ENCODE results near the gene TMTC2.
"Not testable (repeated sequence)": the region's sequence is repeated elsewhere in the genome, so short reads cannot be mapped to it uniquely, and the experiment has no call there.

Gene TMTC2

DNA sequence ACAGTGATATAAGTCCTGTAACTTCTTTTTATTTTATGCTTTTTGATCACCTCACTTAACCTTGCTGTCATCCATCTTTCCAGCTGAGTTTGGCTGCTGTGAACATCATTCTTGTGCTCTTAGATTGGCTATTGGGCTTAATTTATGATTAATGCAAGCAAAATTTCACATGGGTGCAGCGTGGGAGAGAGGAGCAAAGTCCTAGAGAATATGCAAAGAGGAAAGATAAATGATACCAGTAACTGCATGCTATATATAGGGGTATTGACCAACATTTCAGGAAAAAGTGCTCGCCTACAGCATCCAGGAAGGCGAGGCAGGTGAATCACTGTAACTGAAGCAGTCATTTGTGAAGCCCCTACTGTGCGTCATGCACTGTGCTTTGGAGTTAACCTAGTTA is 153.1 kb downstream of the TMTC2 start:
- no peak for DNase-seq (ENCODE audit: low read depth in 2 of 2)

GRCh38 chr12:82841487-82841904 is 154.8 kb downstream of the TMTC2 start:
- DNase-seq (ENCODE audit: low read depth in 2 of 2) = no peak

GRCh38 chr12:82842480-82842879 is 155.8 kb downstream of the TMTC2 start:
- DNase-seq (ENCODE audit: low read depth in 2 of 2) = no peak

- DNase-seq (ENCODE audit: low read depth in 2 of 2) = not testable (repeated sequence)
These were observed 158.4 kb downstream of the TMTC2 start for GRCh38 chr12:82845076-82845475.

GRCh38 chr12:82848845-82849244 is 162.1 kb downstream of the TMTC2 start:
- no peak for DNase-seq (ENCODE audit: low read depth in 2 of 2)

DNA sequence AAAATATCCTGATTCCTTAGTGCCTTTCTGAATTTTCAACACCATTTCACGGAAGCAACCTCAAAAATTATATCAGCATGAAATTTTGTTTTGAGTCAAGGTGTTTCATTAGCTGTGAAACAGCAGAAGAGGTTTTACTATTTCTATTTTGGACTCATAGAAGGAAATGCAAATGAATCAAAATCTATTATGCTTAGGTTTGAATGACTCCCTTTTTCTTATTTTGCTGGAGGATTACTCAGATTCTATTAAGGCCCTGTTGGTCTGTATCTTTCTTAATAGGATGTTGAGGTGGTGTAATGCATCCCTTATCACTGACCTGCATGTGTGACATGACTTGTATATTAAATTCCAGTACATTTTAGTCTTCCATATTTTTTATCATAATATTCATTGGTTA is 165.8 kb downstream of the TMTC2 start:
- no peak for DNase-seq (ENCODE audit: low read depth in 2 of 2)

- no peak for DNase-seq (ENCODE audit: low read depth in 2 of 2)
These were observed 169.2 kb downstream of the TMTC2 start for GRCh38 chr12:82855872-82856271.

DNA sequence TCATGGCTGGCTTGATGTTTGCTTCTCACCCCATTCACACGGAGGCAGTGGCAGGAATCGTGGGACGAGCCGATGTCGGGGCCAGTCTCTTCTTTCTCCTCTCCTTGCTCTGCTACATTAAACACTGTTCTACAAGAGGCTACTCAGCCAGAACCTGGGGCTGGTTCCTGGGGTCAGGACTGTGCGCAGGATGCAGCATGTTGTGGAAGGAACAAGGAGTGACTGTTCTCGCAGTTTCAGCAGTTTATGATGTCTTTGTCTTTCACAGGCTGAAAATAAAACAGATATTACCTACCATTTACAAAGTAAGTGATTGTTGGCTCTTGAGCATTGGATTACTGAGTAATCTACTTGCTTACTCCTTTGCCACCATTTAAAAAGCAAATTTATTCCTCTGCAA is 170.6 kb downstream of the TMTC2 start:
- DNase-seq (ENCODE audit: low read depth in 2 of 2) = no peak

GRCh38 chr12:82857911-82858533 is 171.3 kb downstream of the TMTC2 start:
- no peak for DNase-seq (ENCODE audit: low read depth in 2 of 2)

DNA sequence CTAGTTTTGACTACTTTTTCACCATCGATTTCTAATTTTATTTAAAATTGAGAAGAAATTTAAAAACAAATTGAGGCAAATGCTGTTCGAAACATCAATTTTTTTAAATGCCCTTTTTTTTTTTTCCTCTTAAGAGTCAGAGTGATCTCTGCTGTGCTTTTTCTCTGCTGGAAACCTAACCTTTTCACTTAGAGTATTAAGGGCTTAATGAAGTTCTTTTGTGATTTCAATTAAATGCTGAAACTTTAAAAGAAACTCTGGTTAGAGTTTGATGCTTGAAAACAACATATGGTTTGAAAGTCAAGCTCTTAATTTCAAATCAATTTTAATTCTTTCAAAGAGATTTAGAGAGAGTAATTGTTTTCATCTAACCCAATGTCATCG is 171.8 kb downstream of the TMTC2 start:
- no peak for DNase-seq (ENCODE audit: low read depth in 2 of 2)

DNA sequence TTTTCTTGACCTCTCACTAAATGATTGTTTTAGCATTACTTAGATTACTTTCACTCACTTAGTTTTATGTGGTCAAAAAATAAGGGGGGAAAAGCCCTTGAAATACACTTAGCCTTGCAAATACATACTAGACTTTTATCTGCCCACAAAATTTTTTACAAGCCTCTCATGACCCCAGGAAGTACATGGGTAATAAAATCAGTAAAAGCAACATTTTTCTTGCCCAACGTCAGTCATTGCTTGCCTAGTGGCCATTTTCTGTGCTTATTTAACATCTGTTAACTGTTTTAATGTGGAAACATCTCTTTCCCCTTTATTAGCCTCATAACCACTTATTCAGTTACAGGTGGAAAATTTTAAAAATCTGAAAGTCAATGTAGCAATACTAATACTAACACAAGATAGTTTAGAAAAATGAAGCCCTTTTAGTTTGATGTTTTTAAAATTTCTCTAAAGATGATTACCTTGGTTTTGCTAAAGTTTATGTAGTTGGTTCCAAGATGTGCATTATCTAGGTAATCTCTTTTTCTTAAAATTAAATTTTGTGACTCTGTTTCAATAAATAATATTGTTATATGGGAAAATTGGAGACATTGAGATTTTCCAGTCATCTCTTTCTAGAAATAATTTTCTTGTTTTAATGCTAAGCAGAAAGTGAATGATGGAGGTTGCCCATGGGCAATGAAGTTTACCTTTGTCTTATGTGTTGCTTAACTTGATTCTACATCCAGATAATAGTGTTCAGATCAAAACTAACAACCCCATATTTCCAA is 175.5 kb downstream of the TMTC2 start:
- DNase-seq (ENCODE audit: low read depth in 2 of 2) = no peak

GRCh38 chr12:82862876-82863649 is 176.4 kb downstream of the TMTC2 start:
- no peak for DNase-seq (ENCODE audit: low read depth in 2 of 2)

DNA sequence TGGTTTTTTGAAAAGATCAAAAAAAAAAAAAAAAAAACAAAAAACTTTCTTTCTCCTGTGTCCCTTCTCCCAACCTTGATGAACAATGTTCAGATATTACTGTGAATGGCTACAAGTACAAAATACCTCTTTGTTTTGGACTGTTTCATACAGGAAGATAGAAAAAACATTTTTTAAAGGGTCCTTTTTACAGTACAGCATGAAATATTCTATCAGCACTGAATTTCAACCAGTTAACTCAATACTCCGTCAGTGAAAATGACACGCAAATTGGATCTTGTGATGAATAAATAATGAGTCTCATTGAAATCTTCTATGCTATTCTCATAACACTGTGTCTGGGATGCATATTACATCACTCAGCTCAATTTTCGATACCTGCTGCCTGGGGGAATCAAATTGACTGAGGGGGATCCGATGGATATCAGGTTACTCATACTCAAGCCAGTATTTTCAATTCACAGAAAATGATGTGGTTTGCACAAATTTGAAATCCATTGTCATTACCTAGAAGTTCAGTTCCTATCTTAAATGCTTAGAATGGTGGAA is 179.6 kb downstream of the TMTC2 start:
- no peak for DNase-seq (ENCODE audit: low read depth in 2 of 2)

DNA sequence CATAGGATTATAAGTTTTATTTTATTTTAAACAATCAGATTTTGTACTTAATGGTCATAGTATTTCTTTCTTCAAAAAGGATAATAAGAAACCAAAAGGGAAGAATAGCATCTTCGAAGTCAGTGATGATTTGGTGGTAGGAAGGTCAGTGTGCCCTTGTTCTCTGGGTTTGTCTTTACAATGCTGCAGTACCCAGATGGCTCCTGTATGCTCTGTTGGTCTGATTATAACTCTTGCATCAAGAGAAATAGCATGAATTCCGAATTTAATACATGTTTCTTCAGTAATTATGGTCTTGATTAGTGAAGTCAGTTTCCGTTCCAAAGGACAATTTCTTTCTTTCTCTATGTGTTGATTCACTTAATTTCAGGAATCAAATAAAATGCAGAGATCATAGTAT is 180.2 kb downstream of the TMTC2 start:
- DNase-seq (ENCODE audit: low read depth in 2 of 2) = no peak

- no peak for DNase-seq (ENCODE audit: low read depth in 2 of 2)
These were observed 181.2 kb downstream of the TMTC2 start for GRCh38 chr12:82867762-82868500.

GRCh38 chr12:82870771-82871377 is 184.2 kb downstream of the TMTC2 start:
- DNase-seq (ENCODE audit: low read depth in 2 of 2) = no peak

- DNase-seq (ENCODE audit: low read depth in 2 of 2) = no peak
These were observed 185.4 kb downstream of the TMTC2 start for GRCh38 chr12:82872088-82872487.

DNA sequence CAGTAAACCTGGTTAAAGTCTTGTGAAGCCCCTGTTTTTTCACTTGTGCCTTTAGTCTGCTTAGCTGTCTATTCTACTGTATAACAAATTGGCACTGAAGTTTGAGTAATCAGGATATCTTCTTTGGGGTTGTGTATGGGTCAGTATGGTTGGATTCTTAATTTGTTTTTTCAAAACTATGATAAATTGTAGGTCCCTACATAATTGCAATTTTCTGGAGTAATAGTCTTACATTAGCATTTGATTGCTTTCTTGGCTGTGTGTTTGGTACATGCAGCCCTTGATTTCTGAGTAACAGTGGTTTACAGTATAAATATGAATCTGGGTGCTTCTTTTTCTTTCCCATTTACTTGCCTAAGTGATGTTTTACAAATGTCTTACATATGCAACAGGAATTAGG is 186.6 kb downstream of the TMTC2 start:
- DNase-seq (ENCODE audit: low read depth in 2 of 2) = no peak

DNA sequence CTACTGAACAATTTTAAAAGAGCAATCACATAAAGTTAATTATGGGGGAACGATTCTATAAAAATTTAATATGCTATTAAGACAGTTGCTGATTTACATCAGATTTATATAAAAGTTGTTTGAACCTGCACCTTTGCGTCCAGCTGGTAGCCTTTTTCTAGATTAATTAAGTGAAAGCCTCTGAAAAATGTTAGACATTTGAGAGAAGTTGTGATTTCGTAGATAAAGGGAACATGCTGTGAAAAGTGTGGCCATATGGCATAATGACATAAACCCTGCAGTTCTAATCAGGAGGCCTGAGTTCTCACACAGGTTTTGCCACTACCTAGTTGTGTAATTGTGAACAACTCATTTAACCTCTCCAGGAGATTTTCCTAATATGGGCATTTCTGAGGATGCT is 187.2 kb downstream of the TMTC2 start:
- no peak for DNase-seq (ENCODE audit: low read depth in 2 of 2)

DNA sequence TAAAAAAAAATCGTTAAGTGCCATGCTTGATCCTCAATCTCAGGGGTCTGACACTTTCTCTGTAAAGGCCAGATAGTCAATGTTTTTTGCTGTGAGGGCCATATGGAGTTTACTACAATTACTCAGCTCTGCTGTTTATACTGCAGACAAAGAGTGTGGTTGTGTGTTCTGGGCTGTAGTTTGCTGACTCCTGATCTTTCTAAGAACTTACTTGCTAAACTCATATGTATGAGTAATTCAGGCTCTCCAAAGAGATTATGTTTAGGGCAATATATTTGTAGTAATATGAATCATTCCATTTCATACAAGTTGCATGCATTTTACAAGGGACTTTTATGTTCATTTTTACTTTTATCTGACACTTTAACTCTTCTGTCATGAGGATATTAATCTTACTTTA is 188.2 kb downstream of the TMTC2 start:
- DNase-seq (ENCODE audit: low read depth in 2 of 2) = no peak

GRCh38 chr12:82876075-82876474 is 189.4 kb downstream of the TMTC2 start:
- no peak for DNase-seq (ENCODE audit: low read depth in 2 of 2)

Data from stimulated activated CD4-positive, alpha-beta T cell treated with anti-CD3 and anti-CD28 coated beads, Interleukin-1b, Interleukin-23, amount 100 ng/mL, for 1 hour (primary cell).